GM12892 (cell line): Measurements from ENCODE around the gene CUBN.

Experiments
- POLR2A ChIP-seq: IDR thresholded peaks from 2 replicates; pipeline ENCODE4 v1.6.1; 2011; ENCODE audit warnings: low read depth, low read length, control low read depth
- POLR2AphosphoS5 ChIP-seq: IDR thresholded peaks from 2 replicates; pipeline ENCODE4 v1.6.1; 2011; ENCODE audit warnings: low read depth, low read length, control low read depth
- TAF1 ChIP-seq: IDR thresholded peaks from 2 replicates; pipeline ENCODE4 v1.6.1; 2011; ENCODE audit warnings: low read depth, mild to moderate bottlenecking, control low read depth, low read length, borderline replicate concordance

DNA sequence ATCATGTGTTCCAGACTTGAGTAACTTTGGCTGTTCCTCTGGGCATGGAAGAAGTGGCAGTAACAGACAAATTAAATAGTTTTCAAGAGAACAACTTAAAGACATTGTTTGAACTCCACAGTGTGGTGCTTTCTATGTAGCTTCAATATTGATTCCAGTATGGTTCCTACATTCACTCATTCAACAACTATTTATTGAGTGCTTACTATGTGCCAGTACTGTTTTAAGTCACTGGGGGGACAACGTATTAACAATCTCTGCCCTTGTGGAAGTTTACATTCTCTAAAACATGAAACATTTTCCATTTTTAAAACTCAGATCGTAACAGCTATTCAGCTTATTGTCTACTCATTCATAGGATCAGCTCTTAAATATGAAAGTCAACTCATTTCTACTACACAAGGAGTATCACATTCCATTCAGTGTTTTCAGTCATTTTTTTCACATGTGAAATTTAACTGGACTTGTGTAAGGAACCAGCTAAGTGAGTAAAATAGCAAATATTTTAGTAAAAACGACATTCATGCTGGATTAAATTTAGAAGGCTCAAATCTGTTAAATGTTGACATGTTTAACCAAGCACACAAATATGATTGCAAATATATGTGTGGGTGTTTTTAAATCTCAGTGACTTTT lies 13.6 kb upstream of the CUBN start:
- TF ChIP-seq POLR2AphosphoS5: no peak
- no peak for TF ChIP-seq POLR2A
- no peak for TF ChIP-seq TAF1
